ENCODE results near the gene ICAM2.

Gene ICAM2

DNA sequence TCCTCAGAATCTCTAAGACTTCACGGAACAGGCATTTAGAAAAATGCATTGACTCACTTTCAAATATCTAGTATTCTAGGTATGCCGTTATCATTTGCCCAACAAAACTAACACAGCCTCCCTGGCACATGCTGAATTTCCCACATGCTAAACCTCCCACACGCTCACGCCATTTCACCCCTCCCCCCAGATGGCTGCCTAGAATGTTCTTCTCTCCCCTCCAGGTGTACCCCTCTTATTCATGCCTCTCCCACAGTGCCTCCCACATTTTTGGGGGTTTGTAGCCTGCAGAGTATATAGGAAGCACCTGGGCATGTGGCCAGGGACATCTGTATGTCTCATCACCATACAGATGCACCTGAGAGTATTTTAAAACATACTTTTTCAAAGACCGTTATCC lies 38.2 kb upstream of the ICAM2 start:
- no peak for DNase-seq (ENCODE audit: low read depth, low spot score)
- TF ChIP-seq, protein P1, sequence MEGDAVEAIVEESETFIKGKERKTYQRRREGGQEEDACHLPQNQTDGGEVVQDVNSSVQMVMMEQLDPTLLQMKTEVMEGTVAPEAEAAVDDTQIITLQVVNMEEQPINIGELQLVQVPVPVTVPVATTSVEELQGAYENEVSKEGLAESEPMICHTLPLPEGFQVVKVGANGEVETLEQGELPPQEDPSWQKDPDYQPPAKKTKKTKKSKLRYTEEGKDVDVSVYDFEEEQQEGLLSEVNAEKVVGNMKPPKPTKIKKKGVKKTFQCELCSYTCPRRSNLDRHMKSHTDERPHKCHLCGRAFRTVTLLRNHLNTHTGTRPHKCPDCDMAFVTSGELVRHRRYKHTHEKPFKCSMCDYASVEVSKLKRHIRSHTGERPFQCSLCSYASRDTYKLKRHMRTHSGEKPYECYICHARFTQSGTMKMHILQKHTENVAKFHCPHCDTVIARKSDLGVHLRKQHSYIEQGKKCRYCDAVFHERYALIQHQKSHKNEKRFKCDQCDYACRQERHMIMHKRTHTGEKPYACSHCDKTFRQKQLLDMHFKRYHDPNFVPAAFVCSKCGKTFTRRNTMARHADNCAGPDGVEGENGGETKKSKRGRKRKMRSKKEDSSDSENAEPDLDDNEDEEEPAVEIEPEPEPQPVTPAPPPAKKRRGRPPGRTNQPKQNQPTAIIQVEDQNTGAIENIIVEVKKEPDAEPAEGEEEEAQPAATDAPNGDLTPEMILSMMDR (IDR thresholded peaks at IDR 0.05; ENCODE audit: insufficient read depth, low read length, missing control alignments): no peak
- CTCF ChIA-PET: interaction anchor here (1.0 to 18.8 kb wide), 4 partner anchors 9 to 76 kb away, joined by 3 to 224 read pairs (median 44); partner anchors contain the start of gene ERN1
- POLR2A ChIA-PET: no interaction called here
- H3K4me3 ChIP-seq (ENCODE audit: low read depth, low read length): no peak overlapping the region

DNA sequence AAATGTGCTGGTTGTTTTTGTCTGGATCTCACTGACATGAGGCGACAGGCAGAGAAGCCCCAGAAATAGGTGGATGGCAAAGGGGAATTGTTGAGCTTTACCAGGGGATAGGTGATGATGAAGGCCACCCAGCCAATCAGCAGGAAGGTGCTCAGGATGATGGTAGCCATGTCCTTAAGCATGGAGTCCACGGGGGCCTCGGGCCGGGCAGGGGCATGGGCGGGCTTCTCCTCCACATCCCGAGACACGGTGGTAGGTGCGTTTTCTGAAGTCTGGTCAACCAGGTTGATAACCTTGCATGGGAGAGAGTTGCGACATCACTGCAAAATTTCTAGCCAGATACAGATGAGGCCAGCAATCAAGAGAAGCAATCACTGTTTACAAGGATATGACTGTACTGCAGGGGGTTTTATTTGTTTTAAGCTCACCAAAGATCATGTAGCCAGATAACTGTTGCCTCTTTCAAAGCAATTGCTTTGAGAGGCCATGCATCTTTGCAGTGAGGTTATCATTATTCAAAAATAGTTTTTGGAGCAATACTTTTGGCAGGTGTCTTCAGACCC lies 37.3 kb upstream of the ICAM2 start:
- TF ChIP-seq, protein P1 (IDR thresholded peaks at IDR 0.05; ENCODE audit: insufficient read depth, low read length, missing control alignments): no peak
- no peak for DNase-seq (ENCODE audit: low read depth, low spot score)
- ChIA-PET POLR2A (no interaction called here), CTCF (interaction anchor here (1.0 to 18.8 kb wide), 6 partner anchors 8 to 138 kb away, joined by 3 to 224 read pairs (median 4); partner anchors contain the start of gene ERN1)
- no peak overlapping the region for H3K4me3 ChIP-seq (ENCODE audit: low read depth, low read length)

DNA sequence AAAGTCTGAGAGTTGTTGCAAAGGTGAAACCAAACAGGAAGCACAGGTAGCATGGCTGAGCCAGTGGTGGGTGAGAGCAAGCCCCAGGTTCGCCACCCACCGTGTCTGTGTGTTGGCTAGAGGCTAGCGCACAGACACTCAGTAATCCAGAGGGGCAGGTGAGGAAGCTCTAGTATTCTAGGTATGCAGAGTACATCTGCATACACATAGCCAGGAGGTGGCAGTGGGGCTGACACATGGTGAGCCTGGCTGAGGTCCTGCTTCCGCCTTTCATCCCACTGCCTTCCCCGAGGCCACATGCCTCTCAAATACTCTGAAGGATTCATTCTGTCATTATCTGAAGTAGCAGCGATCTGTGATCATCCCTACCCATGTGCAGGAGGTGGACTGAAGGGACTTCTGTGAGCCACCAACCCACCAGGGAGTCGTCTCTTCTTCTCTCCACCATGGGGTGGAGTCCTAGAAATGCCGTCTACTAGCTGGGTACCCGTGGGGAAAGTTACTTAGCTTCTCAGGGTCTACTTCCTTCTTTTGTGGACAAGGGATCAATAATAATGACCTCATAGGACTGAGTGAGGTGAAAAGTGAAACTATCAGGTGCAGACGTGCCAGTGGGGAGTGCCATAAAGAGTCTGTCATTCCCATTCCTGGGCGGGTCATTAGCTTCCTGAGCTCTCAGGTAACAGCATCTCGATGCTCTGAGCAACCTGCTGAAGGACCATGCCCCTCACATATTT lies 36.0 kb upstream of the ICAM2 start:
- DNase-seq (ENCODE audit: low read depth, low spot score): no peak
- TF ChIP-seq, protein P1 (IDR thresholded peaks at IDR 0.05; ENCODE audit: insufficient read depth, low read length, missing control alignments): no peak
- CTCF ChIA-PET: interaction anchor here (1.0 to 18.8 kb wide), 7 partner anchors 11 to 137 kb away, joined by 3 to 224 read pairs (median 5); partner anchors contain the start of gene ERN1
- no peak overlapping the region for H3K4me3 ChIP-seq (ENCODE audit: low read depth, low read length)
- POLR2A ChIA-PET: interaction anchor here (0.9 kb wide), 1 partner anchor 31 kb away, joined by 4 read pairs; no protein-coding TSS in a partner anchor

DNA sequence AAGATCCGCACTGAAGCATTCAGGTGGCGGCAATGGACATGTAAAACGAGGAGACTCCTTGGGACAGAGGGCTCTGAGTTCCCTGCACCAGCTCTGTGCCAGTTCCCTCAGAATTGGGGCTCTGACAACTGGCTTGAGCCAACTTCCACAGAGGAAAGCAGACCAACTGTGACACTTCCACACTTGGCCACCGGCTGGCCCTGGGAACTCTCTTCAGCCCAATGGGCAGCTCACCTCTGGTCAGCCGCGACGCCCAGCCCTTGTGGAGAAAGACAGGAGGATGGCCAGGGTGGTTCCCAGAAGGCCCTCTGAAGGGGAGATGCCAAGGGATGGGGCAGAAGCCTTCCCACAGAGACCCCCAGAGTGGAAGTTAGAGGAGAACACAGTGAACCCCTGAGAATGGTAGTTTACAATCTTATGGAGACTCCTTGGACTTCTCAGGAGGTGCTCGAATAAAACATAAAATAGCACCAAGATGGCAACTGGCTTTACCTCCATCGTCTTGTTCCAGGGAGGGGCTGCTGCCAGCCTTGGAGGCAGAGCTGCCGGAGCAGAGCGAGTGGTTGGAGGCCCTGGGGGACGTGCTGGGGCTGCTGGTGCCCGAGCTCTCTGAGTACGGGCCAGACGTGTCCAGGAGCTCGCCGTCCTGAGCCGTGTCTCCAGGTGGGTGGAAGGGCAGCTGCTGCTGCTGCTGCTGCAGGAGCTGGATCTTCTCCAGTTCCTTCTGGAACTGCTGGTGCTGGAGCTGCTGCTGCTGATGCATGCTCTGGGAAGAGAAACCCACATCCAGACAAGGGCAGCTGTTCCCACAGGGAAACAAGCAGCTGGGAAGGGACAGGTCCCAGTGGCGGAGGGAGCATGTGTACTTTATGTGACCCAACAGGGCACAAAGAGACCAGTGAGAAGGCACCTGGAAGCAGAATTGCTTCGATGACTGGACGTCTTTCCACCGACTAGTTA lies 35.0 kb upstream of the ICAM2 start:
- TF ChIP-seq, protein P1 (IDR thresholded peaks at IDR 0.05; ENCODE audit: insufficient read depth, low read length, missing control alignments): no peak
- POLR2A ChIA-PET: no interaction called here
- CTCF ChIA-PET: interaction anchor here (1.2 to 18.8 kb wide), 7 partner anchors 9 to 136 kb away, joined by 3 to 224 read pairs (median 5); partner anchors contain the start of gene ERN1
- no peak overlapping the region for H3K4me3 ChIP-seq (ENCODE audit: low read depth, low read length)
- DNase-seq (ENCODE audit: low read depth, low spot score): no peak

DNA sequence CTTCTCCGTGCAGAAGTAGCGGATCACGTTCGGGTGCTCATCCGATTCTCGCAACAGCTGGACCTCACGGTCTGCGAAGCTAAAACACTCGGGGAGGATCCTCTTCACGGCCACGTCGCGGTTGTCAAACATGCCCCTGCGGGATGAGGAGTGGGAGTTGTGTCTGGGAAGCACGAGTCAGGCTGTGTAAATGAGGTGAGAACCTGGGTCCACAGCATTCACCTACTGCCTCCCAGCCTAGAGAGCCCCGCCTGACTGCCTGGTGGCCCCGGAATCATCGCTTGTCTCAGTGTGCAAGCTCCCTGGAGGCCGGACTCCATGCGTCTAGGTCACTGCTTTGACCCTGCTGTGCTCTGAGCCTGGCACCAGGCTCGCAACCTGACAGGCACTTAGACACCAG lies 33.9 kb upstream of the ICAM2 start:
- CTCF ChIA-PET: interaction anchor here (1.2 to 18.8 kb wide), 4 partner anchors 10 to 135 kb away, joined by 4 to 224 read pairs (median 14); no protein-coding TSS in a partner anchor
- POLR2A ChIA-PET: no interaction called here

More for the DNA sequence above, 33.9 kb upstream of the ICAM2 start:
- TF ChIP-seq, protein P1 (IDR thresholded peaks at IDR 0.05; ENCODE audit: insufficient read depth, low read length, missing control alignments): no peak
- H3K4me3 ChIP-seq (ENCODE audit: low read depth, low read length): no peak overlapping the region
- DNase-seq (ENCODE audit: low read depth, low spot score): no peak

Data from AG04449 (cell line).